PC-3 (cell line): ENCODE results near the gene USP20. TPM values are rescaled to one million over a fixed set of nuclear protein-coding genes. Genes with fewer than 3 reads are reported as not detected.

ENCODE experiments used
- ATAC-seq: fragments of 200-7000 bp; cut with Tn5 transposase; 2 replicates; pipeline ENCODE4 v1.9.1; 2020; ENCODE audit warnings: mild to moderate bottlenecking, moderate library complexity
- BruUV-seq: library from RNA; stranded (reverse); fragments of 400-500 nt; replicated peaks from 2 replicates; lab custom pipeline; 2021; lab: Mats Ljungman, UMichigan
- CTCF ChIA-PET: fragments of 300-600 bp; sonication (Branson Sonifier 250); formaldehyde crosslinking; loops from one replicate; lab custom pipeline; 2022; ENCODE audit warnings: antibody characterized with exemption; lab: Charles Lee
- POLR2A ChIA-PET: fragments of 300-600 bp; sonication (Branson Sonifier 250); formaldehyde crosslinking; loops from one replicate; lab custom pipeline; 2022; ENCODE audit warnings: antibody characterized with exemption; ENCODE audit not compliant: unreplicated experiment; lab: Charles Lee
- DNase-seq: peaks from one replicate; pipeline ENCODE4 v3.0.0-alpha.2; 2015
- H2AFZ ChIP-seq: fragments of 300-600 bp; sonication (generic); 2 replicates; pipeline ENCODE4 v1.6.0; 2016; ENCODE audit warnings: antibody characterized with exemption, low read length
- H3F3A ChIP-seq: fragments of 300-600 bp; sonication (generic); one replicate; pipeline ENCODE4 v1.6.0; 2017; ENCODE audit warnings: antibody characterized with exemption, low read length, control low read depth, mild to moderate bottlenecking; ENCODE audit not compliant: unreplicated experiment
- H3K27ac ChIP-seq: fragments of 300-600 bp; sonication (generic); 2 replicates; pipeline ENCODE4 v1.5.1; 2016; ENCODE audit warnings: mild to moderate bottlenecking, low read length
- H3K27me3 ChIP-seq: fragments of 300-600 bp; sonication (generic); 2 replicates; pipeline ENCODE4 v1.6.1; 2016; ENCODE audit warnings: low read length, mixed read lengths
- H3K36me3 ChIP-seq: fragments of 300-600 bp; sonication (generic); 2 replicates; pipeline ENCODE4 v1.6.1; 2016; ENCODE audit warnings: low read depth, mixed run types, low read length, mixed read lengths
- H3K4me1 ChIP-seq: fragments of 300-600 bp; sonication (generic); 2 replicates; pipeline ENCODE4 v1.5.1; 2016; ENCODE audit warnings: low read length; ENCODE audit not compliant: insufficient read depth
- H3K4me2 ChIP-seq: fragments of 300-600 bp; sonication (generic); 2 replicates; pipeline ENCODE4 v1.6.0; 2016; ENCODE audit warnings: low read length
- H3K4me3 ChIP-seq: fragments of 300-600 bp; sonication (generic); 2 replicates; pipeline ENCODE4 v1.5.1; 2016; ENCODE audit warnings: mild to moderate bottlenecking, low read length, mixed read lengths
- H3K79me2 ChIP-seq: fragments of 300-600 bp; sonication (generic); 2 replicates; pipeline ENCODE4 v1.6.1; 2017; ENCODE audit warnings: low read length, mixed read lengths
- H3K9ac ChIP-seq: fragments of 300-600 bp; sonication (generic); 2 replicates; pipeline ENCODE4 v1.6.0; 2016; ENCODE audit warnings: mild to moderate bottlenecking, low read length
- H3K9me2 ChIP-seq: fragments of 300-600 bp; sonication (generic); replicated peaks from 2 replicates; pipeline ENCODE4 v1.6.1; 2016; ENCODE audit warnings: mixed run types, low read length, mixed read lengths
- H3K9me3 ChIP-seq: fragments of 300-600 bp; sonication (generic); 2 replicates; pipeline ENCODE4 v1.6.1; 2016; ENCODE audit warnings: low read length, mixed read lengths
- H4K20me1 ChIP-seq: fragments of 300-600 bp; sonication (generic); 2 replicates; pipeline ENCODE4 v1.6.1; 2016; ENCODE audit warnings: low read length, mixed read lengths
- EZH2 ChIP-seq: fragments of 300-600 bp; sonication (generic); IDR thresholded peaks from one replicate; pipeline ENCODE4 v1.6.1; 2017; ENCODE audit warnings: antibody characterized with exemption, mild to moderate bottlenecking, low read length; ENCODE audit not compliant: unreplicated experiment
- EZH2phosphoT487 ChIP-seq: fragments of 300-600 bp; sonication (generic); IDR thresholded peaks from 2 replicates; pipeline ENCODE4 v1.6.1; 2018; ENCODE audit warnings: mild to moderate bottlenecking, antibody characterized with exemption, low read length, borderline replicate concordance
- intact Hi-C: fragments of 100-400 bp; cut with micrococcal nuclease; formaldehyde crosslinking; loops from 2 replicates; pipeline ENCODE4 v1.9.0; 2023
- total RNA-seq: library from RNA; depleted of rRNA; stranded (reverse); fragments of >200 nt; gene quantifications from 2 replicates; pipeline ENCODE4 v1.2.3, GENCODE V29; 2014
- TF ChIP-seq, protein P1 (sequence below): fragments of 300-600 bp; sonication (generic); conservative IDR thresholded peaks from 2 replicates; pipeline ENCODE4 v1.5.1; 2017; ENCODE audit warnings: antibody characterized with exemption, low read depth, mild to moderate bottlenecking, low read length

USP20 gene
- total RNA-seq, 1 experiment from 2014 or later = 15.0 TPM

DNA sequence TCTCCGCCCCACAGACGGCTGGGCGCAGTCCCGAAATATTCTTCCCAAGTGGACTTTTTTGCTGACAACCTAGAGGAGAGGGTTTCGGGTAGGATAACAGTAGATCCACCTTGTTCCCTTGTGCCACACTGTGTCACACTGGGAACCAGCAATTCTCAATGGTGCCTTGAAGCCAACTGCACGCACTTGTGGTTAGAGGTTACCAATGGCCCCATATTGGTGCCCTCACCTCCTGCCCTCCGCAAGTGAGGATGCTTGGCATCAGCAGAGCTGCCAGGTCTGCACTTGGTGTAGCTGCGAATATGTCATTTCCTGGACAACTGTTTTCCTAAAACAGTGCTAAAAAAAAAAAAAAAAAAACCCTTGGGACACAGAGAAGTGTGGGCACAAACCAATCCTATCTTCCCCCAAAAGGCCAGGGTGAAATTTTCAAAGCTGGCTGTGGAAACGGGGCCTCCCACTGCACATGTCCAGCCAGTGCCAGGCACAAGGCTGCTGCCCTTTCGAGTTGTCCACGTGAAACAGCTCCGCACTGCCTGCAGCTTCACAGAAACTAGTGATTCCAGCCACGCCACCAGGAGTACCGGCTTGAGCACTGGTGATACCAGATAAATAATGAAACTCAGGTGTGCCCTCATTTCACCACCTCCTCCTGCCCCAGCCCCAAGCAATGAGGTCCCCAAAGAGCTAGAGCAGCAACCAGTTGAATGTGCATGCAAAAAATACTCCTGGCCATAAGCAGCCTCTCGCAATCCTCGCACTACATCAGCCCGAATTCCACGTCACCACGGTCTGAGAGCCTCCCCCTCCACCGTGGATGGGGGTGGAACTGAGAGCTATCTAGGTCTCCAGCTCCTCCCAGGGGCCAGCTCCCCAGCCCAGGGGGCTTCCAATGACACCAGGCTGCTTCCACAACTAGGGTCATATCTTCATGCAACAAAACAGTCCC lies 51.2 kb downstream of the USP20 start:
- Histone ChIP-seq H3K27ac (peak overlapping the region; percentile 26; the same call in 1 of the 2 replicates), H2AFZ (no peak overlapping the region), H3K9me2 (no peaks in the 10 kb centered on the region), H3F3A (no peaks in the 10 kb centered on the region), H3K4me3 (peak overlapping the region; percentile 57), H3K4me2 (peak overlapping the region; percentile 76), H3K4me1 (peaks cover 24% of the 10 kb centered on the region), H3K36me3 (peaks cover 3% of the 10 kb centered on the region; the same call in 1 of the 2 replicates), H3K79me2 (no peaks in the 10 kb centered on the region), H4K20me1 (no peaks in the 10 kb centered on the region), H3K27me3 (no peaks in the 10 kb centered on the region), H3K9ac (no peak overlapping the region), H3K9me3 (no peaks in the 10 kb centered on the region)
- no peak for DNase-seq
- TF ChIP-seq EZH2 (no peak), EZH2phosphoT487 (no peak)
- TF ChIP-seq, protein P1, sequence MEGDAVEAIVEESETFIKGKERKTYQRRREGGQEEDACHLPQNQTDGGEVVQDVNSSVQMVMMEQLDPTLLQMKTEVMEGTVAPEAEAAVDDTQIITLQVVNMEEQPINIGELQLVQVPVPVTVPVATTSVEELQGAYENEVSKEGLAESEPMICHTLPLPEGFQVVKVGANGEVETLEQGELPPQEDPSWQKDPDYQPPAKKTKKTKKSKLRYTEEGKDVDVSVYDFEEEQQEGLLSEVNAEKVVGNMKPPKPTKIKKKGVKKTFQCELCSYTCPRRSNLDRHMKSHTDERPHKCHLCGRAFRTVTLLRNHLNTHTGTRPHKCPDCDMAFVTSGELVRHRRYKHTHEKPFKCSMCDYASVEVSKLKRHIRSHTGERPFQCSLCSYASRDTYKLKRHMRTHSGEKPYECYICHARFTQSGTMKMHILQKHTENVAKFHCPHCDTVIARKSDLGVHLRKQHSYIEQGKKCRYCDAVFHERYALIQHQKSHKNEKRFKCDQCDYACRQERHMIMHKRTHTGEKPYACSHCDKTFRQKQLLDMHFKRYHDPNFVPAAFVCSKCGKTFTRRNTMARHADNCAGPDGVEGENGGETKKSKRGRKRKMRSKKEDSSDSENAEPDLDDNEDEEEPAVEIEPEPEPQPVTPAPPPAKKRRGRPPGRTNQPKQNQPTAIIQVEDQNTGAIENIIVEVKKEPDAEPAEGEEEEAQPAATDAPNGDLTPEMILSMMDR = no peak
- intact Hi-C loops = loop anchor here (5.0 kb wide), 1 partner anchor 156 kb away; the partner anchor contains the start of gene FNBP1
- no peak for ATAC-seq
- ChIA-PET POLR2A (no interaction called here), CTCF (no interaction called here)
- no TSS peak for BruUV-seq

DNA sequence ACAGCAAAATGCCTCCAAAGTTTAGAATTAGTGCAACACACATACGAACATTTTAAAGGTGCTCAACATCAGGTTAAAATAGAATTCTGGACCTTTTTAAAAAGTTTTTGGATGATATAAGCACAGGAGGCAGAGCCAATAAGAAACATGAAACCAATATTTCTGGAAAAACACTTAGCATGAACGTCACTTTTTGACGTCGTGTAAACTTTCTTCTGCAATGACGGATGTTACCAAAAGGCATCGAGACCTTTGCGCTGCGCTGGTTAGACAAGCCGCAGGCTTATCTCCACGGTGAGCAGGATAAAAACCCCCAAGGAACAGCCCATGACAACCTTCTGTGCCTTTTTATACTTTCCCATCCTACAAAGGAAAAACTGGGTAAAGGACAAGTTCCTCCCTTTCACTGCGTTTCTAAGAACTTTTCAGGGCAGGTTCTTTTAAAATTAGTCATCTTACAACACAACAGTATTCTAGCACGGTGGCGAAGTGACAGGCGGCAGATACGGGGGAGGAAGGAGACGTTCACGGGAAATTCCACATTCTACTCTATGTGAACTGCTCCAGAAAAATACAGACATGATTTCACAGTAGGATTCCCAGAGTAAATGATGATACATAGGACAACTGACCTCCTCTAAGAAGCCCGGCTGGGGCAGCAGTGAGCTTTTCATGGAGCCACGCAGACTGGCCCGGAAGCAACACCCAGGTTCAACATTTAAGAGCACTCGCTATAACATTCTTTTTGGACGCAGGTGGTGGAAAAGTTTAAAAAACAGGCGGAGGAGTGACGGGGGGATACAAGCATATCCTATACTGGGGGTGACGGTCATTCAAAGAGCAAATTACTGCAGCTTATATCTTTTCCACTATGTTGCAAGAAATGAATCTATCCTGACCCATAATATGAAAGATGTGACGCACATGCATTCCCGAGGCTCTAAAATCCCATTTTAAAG lies 52.4 kb downstream of the USP20 start:
- Histone ChIP-seq H3K27ac (no peak overlapping the region), H3K9ac (no peak overlapping the region), H3F3A (no peaks in the 10 kb centered on the region), H2AFZ (no peak overlapping the region), H3K36me3 (peaks cover 3% of the 10 kb centered on the region; the same call in 1 of the 2 replicates), H4K20me1 (no peaks in the 10 kb centered on the region), H3K9me3 (no peaks in the 10 kb centered on the region), H3K4me2 (no peak overlapping the region), H3K4me3 (no peak overlapping the region), H3K9me2 (no peaks in the 10 kb centered on the region), H3K4me1 (peaks cover 24% of the 10 kb centered on the region), H3K27me3 (no peaks in the 10 kb centered on the region), H3K79me2 (no peaks in the 10 kb centered on the region)
- BruUV-seq = TSS peak; percentile 18
- no peak for ATAC-seq
- no peak for TF ChIP-seq EZH2phosphoT487
- TF ChIP-seq, protein P1 = no peak
- no peak for TF ChIP-seq EZH2
- ChIA-PET POLR2A (no interaction called here), CTCF (no interaction called here)
- intact Hi-C loops = loop anchor here (5.0 kb wide), 1 partner anchor 155 kb away; the partner anchor contains the start of gene FNBP1
- DNase-seq = no peak
